Calu3 (cell line): ENCODE data around the gene PILRB. TPM values are rescaled to one million over a fixed set of nuclear protein-coding genes. Genes with fewer than 3 reads are reported as not detected.

Source experiments
- BruUV-seq: library from RNA; stranded (reverse); fragments of 400-500 nt; replicated peaks from 2 replicates; lab custom pipeline; 2021; lab: Mats Ljungman, UMichigan
- CTCF ChIA-PET: fragments of 300-600 bp; sonication (Branson Sonifier 250); formaldehyde crosslinking; loops from one replicate; lab custom pipeline; 2022; ENCODE audit warnings: antibody characterized with exemption; lab: Charles Lee
- DNase-seq: peaks from one replicate; pipeline ENCODE4 v3.0.0; 2022
- H3K27ac Mint-ChIP-seq: one replicate; pipeline ENCODE4 v1.8.0; 2022; ENCODE audit warnings: mixed read lengths; ENCODE audit not compliant: unreplicated experiment
- H3K27me3 Mint-ChIP-seq: one replicate; pipeline ENCODE4 v1.8.0; 2022; ENCODE audit warnings: mixed read lengths; ENCODE audit not compliant: unreplicated experiment
- H3K36me3 Mint-ChIP-seq: one replicate; pipeline ENCODE4 v1.8.0; 2022; ENCODE audit warnings: mild to moderate bottlenecking, moderate library complexity, mixed read lengths; ENCODE audit not compliant: insufficient read depth, unreplicated experiment
- H3K4me1 Mint-ChIP-seq: one replicate; pipeline ENCODE4 v1.8.0; 2022; ENCODE audit warnings: mild to moderate bottlenecking, low read depth, mixed read lengths; ENCODE audit not compliant: unreplicated experiment
- H3K4me3 Mint-ChIP-seq: one replicate; pipeline ENCODE4 v1.8.0; 2022; ENCODE audit warnings: mild to moderate bottlenecking, low read depth, moderate library complexity, mixed read lengths; ENCODE audit not compliant: unreplicated experiment
- H3K9me3 Mint-ChIP-seq: one replicate; pipeline ENCODE4 v1.8.0; 2022; ENCODE audit warnings: low read depth, mixed read lengths; ENCODE audit not compliant: unreplicated experiment
- intact Hi-C: fragments of 100-400 bp; cut with micrococcal nuclease; formaldehyde crosslinking; loops from one replicate; pipeline ENCODE4 v1.10.0; 2022; ENCODE audit not compliant: unreplicated experiment
- total RNA-seq: library from RNA; stranded (reverse); gene quantifications from 2 replicates; pipeline ENCODE4 v1.2.3, GENCODE V29; 2022
- TF ChIP-seq, protein P1 (sequence below): fragments of 200-600 bp; IDR thresholded peaks from one replicate; pipeline ENCODE4 v1.8.0; 2022; ENCODE audit warnings: antibody characterized with exemption; ENCODE audit not compliant: unreplicated experiment

The PILRB gene
- total RNA-seq, 1 experiment from 2014 or later, result 40.0 TPM

DNA sequence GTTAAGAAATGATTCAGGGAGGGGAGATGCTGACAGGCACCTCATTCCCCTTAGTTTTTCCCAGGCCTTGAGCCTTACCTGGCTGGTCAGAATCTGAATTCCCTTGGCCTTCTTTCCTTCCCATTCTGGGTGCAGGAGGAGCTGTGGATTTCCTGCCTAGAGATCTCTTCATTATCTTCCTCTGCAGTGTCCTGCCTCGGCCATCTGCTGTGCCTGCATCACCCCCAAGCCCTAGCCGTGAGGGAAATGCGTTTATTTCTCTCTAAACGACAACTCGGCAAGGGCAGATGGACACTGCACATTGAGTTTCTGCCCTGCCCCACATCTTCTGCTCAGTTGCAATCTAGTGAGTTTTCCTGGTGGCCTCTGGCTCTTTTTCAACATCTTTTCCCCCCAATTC is 43.9 kb downstream of the PILRB start:
- Mint-ChIP-seq H3K4me1 (no peaks in the 10 kb centered on the region), H3K9me3 (no peaks in the 10 kb centered on the region), H3K27ac (no peak overlapping the region), H3K27me3 (peaks cover 19% of the 10 kb centered on the region), H3K36me3 (no peaks in the 10 kb centered on the region), H3K4me3 (no peak overlapping the region)
- no peak for DNase-seq
- CTCF ChIA-PET, result no interaction called here
- intact Hi-C loops, result no loop called here
- BruUV-seq, result no TSS peak
- TF ChIP-seq, protein P1, sequence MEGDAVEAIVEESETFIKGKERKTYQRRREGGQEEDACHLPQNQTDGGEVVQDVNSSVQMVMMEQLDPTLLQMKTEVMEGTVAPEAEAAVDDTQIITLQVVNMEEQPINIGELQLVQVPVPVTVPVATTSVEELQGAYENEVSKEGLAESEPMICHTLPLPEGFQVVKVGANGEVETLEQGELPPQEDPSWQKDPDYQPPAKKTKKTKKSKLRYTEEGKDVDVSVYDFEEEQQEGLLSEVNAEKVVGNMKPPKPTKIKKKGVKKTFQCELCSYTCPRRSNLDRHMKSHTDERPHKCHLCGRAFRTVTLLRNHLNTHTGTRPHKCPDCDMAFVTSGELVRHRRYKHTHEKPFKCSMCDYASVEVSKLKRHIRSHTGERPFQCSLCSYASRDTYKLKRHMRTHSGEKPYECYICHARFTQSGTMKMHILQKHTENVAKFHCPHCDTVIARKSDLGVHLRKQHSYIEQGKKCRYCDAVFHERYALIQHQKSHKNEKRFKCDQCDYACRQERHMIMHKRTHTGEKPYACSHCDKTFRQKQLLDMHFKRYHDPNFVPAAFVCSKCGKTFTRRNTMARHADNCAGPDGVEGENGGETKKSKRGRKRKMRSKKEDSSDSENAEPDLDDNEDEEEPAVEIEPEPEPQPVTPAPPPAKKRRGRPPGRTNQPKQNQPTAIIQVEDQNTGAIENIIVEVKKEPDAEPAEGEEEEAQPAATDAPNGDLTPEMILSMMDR, result no peak

DNA sequence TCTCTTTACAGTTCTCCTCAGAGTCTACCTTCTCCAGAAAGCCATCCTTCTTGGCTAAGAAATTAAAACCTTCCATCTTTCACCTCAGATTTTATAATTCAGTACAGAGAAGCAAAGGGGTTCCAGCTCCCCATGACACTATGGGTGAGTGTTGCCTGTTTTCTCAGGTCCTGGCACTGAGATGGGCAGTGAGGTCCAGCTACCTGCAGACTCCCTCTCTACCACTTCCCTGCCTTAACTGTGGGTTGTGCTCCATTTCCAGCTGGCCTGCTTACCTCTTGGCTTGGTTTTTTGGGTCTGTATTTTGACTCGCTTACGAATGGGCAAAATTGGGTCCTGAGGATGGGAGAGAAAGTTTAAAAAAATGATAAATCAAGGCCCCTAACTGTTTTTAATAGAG is 44.3 kb downstream of the PILRB start:
- no peak overlapping the region for H3K4me3 Mint-ChIP-seq
- TF ChIP-seq, protein P1, result no peak
- no TSS peak for BruUV-seq
- no peaks in the 10 kb centered on the region for H3K9me3 Mint-ChIP-seq
- peaks cover 19% of the 10 kb centered on the region for H3K27me3 Mint-ChIP-seq
- no peaks in the 10 kb centered on the region for H3K4me1 Mint-ChIP-seq
- no peak overlapping the region for H3K27ac Mint-ChIP-seq
- CTCF ChIA-PET, result interaction anchor here (0.6 kb wide), 1 partner anchor 156 kb away, joined by 4 read pairs; no protein-coding TSS in a partner anchor
- intact Hi-C loops, result no loop called here
- no peaks in the 10 kb centered on the region for H3K36me3 Mint-ChIP-seq
- no peak for DNase-seq

DNA sequence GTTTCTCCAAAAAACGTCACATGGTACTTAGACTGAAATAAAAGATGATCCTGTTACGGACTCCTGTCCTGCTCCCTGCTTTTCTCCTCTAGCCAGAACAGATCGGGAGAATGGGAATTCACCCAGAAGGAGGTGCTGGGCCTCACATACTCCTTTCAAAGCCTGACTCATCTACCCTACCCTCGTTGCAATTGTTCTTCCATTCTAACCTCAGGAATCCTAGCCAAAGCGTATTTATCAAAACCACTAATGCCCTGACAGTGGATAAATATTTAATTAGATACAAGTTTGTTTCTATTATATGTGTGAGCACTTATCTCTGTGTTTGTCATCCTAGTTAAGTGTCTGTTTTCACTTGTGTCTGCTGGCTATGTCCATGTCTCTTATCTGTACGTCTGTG is 48.9 kb downstream of the PILRB start:
- intact Hi-C loops, result no loop called here
- H3K27ac Mint-ChIP-seq, result no peak overlapping the region
- no peaks in the 10 kb centered on the region for H3K36me3 Mint-ChIP-seq
- CTCF ChIA-PET, result interaction anchor here (1.0 kb wide), 1 partner anchor 9 kb away, joined by 4 read pairs; no protein-coding TSS in a partner anchor
- no peaks in the 10 kb centered on the region for H3K4me1 Mint-ChIP-seq
- TF ChIP-seq, protein P1, result no peak
- no peaks in the 10 kb centered on the region for H3K9me3 Mint-ChIP-seq
- no TSS peak for BruUV-seq
- no peak for DNase-seq
- no peaks in the 10 kb centered on the region for H3K27me3 Mint-ChIP-seq
- H3K4me3 Mint-ChIP-seq, result no peak overlapping the region

DNA sequence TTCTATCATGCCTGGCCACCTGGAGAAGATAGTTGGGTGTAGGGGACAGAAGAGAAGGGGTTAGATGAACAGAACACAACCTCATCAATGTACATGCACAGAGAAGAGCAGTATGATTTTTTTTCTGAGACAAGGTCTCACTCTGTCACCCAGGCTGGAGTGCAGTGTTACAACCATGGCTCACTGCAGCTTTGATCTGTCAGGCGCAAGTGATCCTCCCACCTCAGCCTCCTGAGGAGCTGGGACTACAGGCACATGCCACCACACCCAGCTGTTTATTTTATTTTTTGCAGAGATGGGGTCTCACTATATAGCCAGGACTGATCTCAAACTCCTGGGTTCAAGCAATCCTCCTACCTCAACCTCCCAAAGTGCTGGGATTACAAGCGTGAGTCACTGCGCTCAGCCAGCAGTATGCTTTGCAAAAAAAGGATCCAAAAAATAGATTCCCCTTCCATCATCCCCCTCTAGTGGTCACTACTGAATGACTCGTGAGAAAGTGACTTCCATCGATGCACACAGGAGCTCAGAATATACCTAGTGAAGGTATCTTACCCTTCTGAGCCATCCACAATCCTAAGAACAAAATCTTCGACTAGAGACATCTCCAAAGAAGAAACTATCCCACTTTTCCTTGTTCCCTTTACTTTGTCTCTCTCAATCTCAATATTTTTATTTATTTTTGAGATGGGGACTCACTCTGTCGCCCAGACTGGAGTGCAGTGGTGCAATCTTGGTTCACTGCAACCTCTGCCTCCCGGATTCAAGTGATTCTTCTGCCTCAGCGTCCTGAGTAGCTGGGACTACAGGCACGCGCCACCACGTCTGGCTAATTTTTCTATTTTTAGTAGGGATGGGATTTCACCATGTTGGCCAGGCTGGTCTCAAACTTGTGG is 49.6 kb downstream of the PILRB start:
- no peak overlapping the region for H3K4me3 Mint-ChIP-seq
- intact Hi-C loops, result no loop called here
- peak; percentile 27 for DNase-seq
- TF ChIP-seq, protein P1, result peak; percentile 45
- no peak overlapping the region for H3K27ac Mint-ChIP-seq
- CTCF ChIA-PET, result interaction anchor here (1.0 kb wide), 1 partner anchor 8 kb away, joined by 4 read pairs; no protein-coding TSS in a partner anchor
- H3K9me3 Mint-ChIP-seq, result no peaks in the 10 kb centered on the region
- no TSS peak for BruUV-seq
- no peaks in the 10 kb centered on the region for H3K36me3 Mint-ChIP-seq
- H3K27me3 Mint-ChIP-seq, result no peaks in the 10 kb centered on the region
- no peaks in the 10 kb centered on the region for H3K4me1 Mint-ChIP-seq
